ENCODE data around the gene ARL3.

ARL3 gene

GRCh38 chr10:102681696-102682095, 32.5 kb downstream of the ARL3 start:
- H3K36me3 ChIP-seq (replicated peaks) = peaks cover 6% of the 10 kb centered on the region
- TF ChIP-seq CTCF (IDR thresholded peaks at IDR 0.05; ENCODE audit: low read depth, low read length, missing control alignments) = no peak
- no peaks in the 10 kb centered on the region for H3K27me3 ChIP-seq (replicated peaks)
- in situ Hi-C loops (cut with HindIII; ENCODE audit: low pct_ligation_motif_present, low sequenced_read_pairs) = no loop called here
- no peak overlapping the region for H3K4me3 ChIP-seq (ENCODE audit: low read depth, low read length)
- DNase-seq = no peak
- H3K27ac ChIP-seq = no peak overlapping the region

GRCh38 chr10:102679596-102679995, 34.6 kb downstream of the ARL3 start:
- Histone ChIP-seq H3K27ac (no peak overlapping the region), H3K27me3 (replicated peaks) (no peaks in the 10 kb centered on the region), H3K4me3 (ENCODE audit: low read depth, low read length) (no peak overlapping the region), H3K36me3 (replicated peaks) (no peaks in the 10 kb centered on the region)
- DNase-seq = no peak
- TF ChIP-seq CTCF (IDR thresholded peaks at IDR 0.05; ENCODE audit: low read depth, low read length, missing control alignments) = no peak
- in situ Hi-C loops (cut with HindIII; ENCODE audit: low pct_ligation_motif_present, low sequenced_read_pairs) = no loop called here

- Histone ChIP-seq H3K27me3 (replicated peaks) (no peaks in the 10 kb centered on the region), H3K36me3 (replicated peaks) (no peaks in the 10 kb centered on the region), H3K27ac (no peak overlapping the region), H3K4me3 (ENCODE audit: low read depth, low read length) (no peak overlapping the region)
- TF ChIP-seq CTCF (IDR thresholded peaks at IDR 0.05; ENCODE audit: low read depth, low read length, missing control alignments) = peak; percentile 91
- DNase-seq = peak; percentile 57
- in situ Hi-C loops (cut with HindIII; ENCODE audit: low pct_ligation_motif_present, low sequenced_read_pairs) = no loop called here
Observed at GRCh38 chr10:102678842-102679289, 35.3 kb downstream of the ARL3 start.

GRCh38 chr10:102678068-102678400, 36.2 kb downstream of the ARL3 start:
- Histone ChIP-seq H3K36me3 (replicated peaks) (no peaks in the 10 kb centered on the region), H3K4me3 (ENCODE audit: low read depth, low read length) (no peak overlapping the region), H3K27ac (no peak overlapping the region), H3K27me3 (replicated peaks) (no peaks in the 10 kb centered on the region)
- in situ Hi-C loops (cut with HindIII; ENCODE audit: low pct_ligation_motif_present, low sequenced_read_pairs) = no loop called here
- TF ChIP-seq CTCF (IDR thresholded peaks at IDR 0.05; ENCODE audit: low read depth, low read length, missing control alignments) = no peak
- no peak for DNase-seq

GRCh38 chr10:102677331-102678067, 36.7 kb downstream of the ARL3 start:
- Histone ChIP-seq H3K36me3 (replicated peaks) (no peaks in the 10 kb centered on the region), H3K4me3 (ENCODE audit: low read depth, low read length) (no peak overlapping the region), H3K27me3 (replicated peaks) (no peaks in the 10 kb centered on the region), H3K27ac (no peak overlapping the region)
- in situ Hi-C loops (cut with HindIII; ENCODE audit: low pct_ligation_motif_present, low sequenced_read_pairs) = no loop called here
- no peak for DNase-seq
- no peak for TF ChIP-seq CTCF (IDR thresholded peaks at IDR 0.05; ENCODE audit: low read depth, low read length, missing control alignments)
